NCI-H2227 treated with DMSO at 0.1 percent for 48 hours (cell line): ENCODE data around the gene CGB8.

Experiments
- DNase-seq: peaks from one replicate; lab custom pipeline; 2025; lab: John Stamatoyannopoulos, UW

CGB8 gene

GRCh38 chr19:49006905-49007304 lies 42.0 kb downstream of the CGB8 start:
- no peak for DNase-seq

- no peak for DNase-seq
Observed at GRCh38 chr19:49004964-49005614, 43.8 kb downstream of the CGB8 start.

- no peak for DNase-seq
Observed at GRCh38 chr19:49004133-49004532, 44.8 kb downstream of the CGB8 start.

GRCh38 chr19:48999481-49000325 lies 49.2 kb downstream of the CGB8 start:
- DNase-seq, result no peak

GRCh38 chr19:48997972-48998371 lies 50.9 kb downstream of the CGB8 start:
- no peak for DNase-seq
